K562 (cell line): ENCODE data around the gene ARNT2. TPM values are rescaled to one million over a fixed set of nuclear protein-coding genes. Genes with fewer than 3 reads are reported as not detected.

Experiments used
- ATAC-seq: fragments of 200-7000 bp; cut with Tn5 transposase; 3 replicates; pipeline ENCODE4 v1.9.1; 2020; ENCODE audit warnings: moderate library complexity
- BruUV-seq: library from RNA; stranded (reverse); fragments of 400-500 nt; replicated peaks from 2 replicates; lab custom pipeline; 2021; lab: Mats Ljungman, UMichigan
- CTCF ChIA-PET: fragments of 300-600 bp; formaldehyde crosslinking; extraction: SDS; loops from one replicate; lab custom pipeline; 2021; ENCODE audit warnings: low intra/inter-chr PET ratio; lab: Yijun Ruan, JAX
- POLR2A ChIA-PET: fragments of 300-600, 350-650 bp; sonication (Branson Sonifier 250); formaldehyde crosslinking; extraction: SDS; loops from one replicate; lab custom pipeline; 2021; ENCODE audit warnings: antibody characterized with exemption, inconsistent platforms; lab: Yijun Ruan, JAX
- DNase-seq, 4 experiments: peaks; one replicate each; pipeline versions ENCODE4 v3.0.0 to v3.0.0-alpha.2; 2011 to 2018; ENCODE audit warnings: low spot score in 3 of 4, mixed read lengths in 3 of 4; ENCODE audit errors: extremely low read depth in 1 of 4
- FAIRE-seq: peaks from 2 replicates; lab custom pipeline; 2011; peaks lifted over from hg19 to GRCh38; lab: Jason Lieb, UNC
- H2AFZ ChIP-seq: 2 replicates; pipeline ENCODE4 v1.6.0; 2011; ENCODE audit warnings: low read depth, low read length, control low read depth, inconsistent platforms
- H3K27ac ChIP-seq: fragments of 200-600 bp; 3 replicates; pipeline ENCODE4 v1.8.0; 2011; ENCODE audit warnings: low read depth, mild to moderate bottlenecking, control low read depth, inconsistent platforms, low read length, moderate library complexity, mixed read lengths; ENCODE audit errors: extremely low read depth
- H3K27me3 ChIP-seq, 2 experiments: fragments of 300-600 bp in 1 of 2; 2 replicates in 1 of 2; 3 replicates in 1 of 2; pipeline versions ENCODE4 v1.6.0 to v1.8.0; 2011; ENCODE audit warnings: inconsistent platforms in 2 of 2, low read length in 2 of 2, mild to moderate bottlenecking in 1 of 2, mixed read lengths in 1 of 2, moderate library complexity in 1 of 2; ENCODE audit not compliant: control insufficient read depth in 2 of 2, insufficient read depth in 2 of 2
- H3K36me3 ChIP-seq: fragments of 300-600 bp; 3 replicates; pipeline ENCODE4 v1.8.0; 2011; ENCODE audit warnings: mild to moderate bottlenecking, low read length, inconsistent platforms; ENCODE audit not compliant: control insufficient read depth, insufficient read depth
- H3K4me1 ChIP-seq, 2 experiments: fragments of 200-600 bp in 1 of 2; replicated peaks in 1 of 2; 2 replicates in 1 of 2; 3 replicates in 1 of 2; pipeline versions ENCODE4 v1.5.1 to v1.8.0; 2011; ENCODE audit warnings: inconsistent platforms in 2 of 2, low read length in 2 of 2, mild to moderate bottlenecking in 1 of 2, mixed read lengths in 1 of 2, moderate library complexity in 1 of 2; ENCODE audit not compliant: control insufficient read depth in 2 of 2, insufficient read depth in 2 of 2
- H3K4me2 ChIP-seq: 2 replicates; pipeline ENCODE4 v1.6.1; 2011; ENCODE audit warnings: low read length, control low read depth, inconsistent platforms, mixed read lengths; ENCODE audit not compliant: insufficient read depth
- H3K4me3 ChIP-seq: fragments of 200-600 bp; sonication (generic), shearing (Covaris generic); 2 replicates; pipeline ENCODE4 v1.5.1; 2016; ENCODE audit warnings: control low read depth, inconsistent platforms
- H3K79me2 ChIP-seq: fragments of 200-600 bp; 3 replicates; pipeline ENCODE4 v1.8.0; 2011; ENCODE audit warnings: low read length, inconsistent platforms; ENCODE audit not compliant: control insufficient read depth, insufficient read depth
- H3K9ac ChIP-seq, 2 experiments: 2 replicates each; pipeline versions ENCODE4 v1.6.0 to v1.6.1; 2011; ENCODE audit warnings: low read depth in 2 of 2, low read length in 2 of 2, control low read depth in 1 of 2, inconsistent platforms in 1 of 2, mild to moderate bottlenecking in 1 of 2, mixed read lengths in 1 of 2; ENCODE audit not compliant: insufficient read depth in 1 of 2
- H3K9me1 ChIP-seq: one replicate; pipeline ENCODE4 v1.6.0; 2011; ENCODE audit warnings: inconsistent platforms, mild to moderate bottlenecking, low read length, moderate library complexity; ENCODE audit not compliant: control insufficient read depth, insufficient read depth
- H3K9me3 ChIP-seq: replicated peaks from 2 replicates; pipeline ENCODE4 v1.5.1; 2011; ENCODE audit warnings: low read depth, low read length, inconsistent platforms; ENCODE audit not compliant: control insufficient read depth, insufficient read depth
- H4K20me1 ChIP-seq: replicated peaks from 2 replicates; pipeline ENCODE4 v1.6.1; 2011; ENCODE audit warnings: low read length, inconsistent platforms, mixed read lengths; ENCODE audit not compliant: control insufficient read depth, insufficient read depth
- CC2D1A ChIP-seq: fragments of 450-650 bp; IDR thresholded peaks from 2 replicates; pipeline ENCODE4 v1.6.1; 2017; ENCODE audit warnings: mild to moderate bottlenecking
- MTA3 ChIP-seq: fragments of 450-650 bp; formaldehyde crosslinking; IDR thresholded peaks from 2 replicates; pipeline ENCODE4 v1.6.1; 2017; ENCODE audit warnings: mild to moderate bottlenecking, borderline replicate concordance
- PBX2 ChIP-seq, 2 experiments: IDR thresholded peaks in 1 of 2; conservative IDR thresholded peaks in 1 of 2; 2 replicates each; pipeline ENCODE4 v1.6.1; 2016; ENCODE audit warnings: low read depth in 2 of 2, mild to moderate bottlenecking in 1 of 2, missing compliant biosample characterization in 1 of 2, missing genetic modification characterization in 1 of 2, moderate library complexity in 1 of 2
- TFE3 ChIP-seq: fragments of 450-650 bp; formaldehyde crosslinking; IDR thresholded peaks from 2 replicates; pipeline ENCODE4 v1.4.0; 2020; ENCODE audit warnings: mild to moderate bottlenecking, mixed read lengths
- WGBS: fragments of 100-300 bp; shearing (Covaris generic); methylation state at CpG from one replicate; pipeline ENCODE4 v1.1.6; 2016; ENCODE audit warnings: low coverage, mixed read lengths; ENCODE audit not compliant: insufficient coverage; ENCODE audit errors: missing lambda C conversion rate; 5-methylcytosine and 5-hydroxymethylcytosine counted together
- in situ Hi-C: fragments of 300-500 bp; cut with MboI; formaldehyde crosslinking; loops from 4 replicates; pipeline ENCODE4 v1.15.0; 2018; ENCODE audit warnings: inconsistent platforms, mixed read lengths
- intact Hi-C: fragments of 100-400 bp; cut with micrococcal nuclease; formaldehyde crosslinking; loops from 2 replicates; pipeline ENCODE4 v1.14.2; 2022
- polyA plus RNA-seq, 8 experiments: library from polyadenylated mRNA; depleted of rRNA in 4 of 8; stranded (reverse) in 5 of 8; unstranded in 3 of 8; fragments of >200 nt; fragmentation: Nextera tagmentation in 2 of 8; fragmentation: Illumina TruSeq in 1 of 8; extraction: Ambion mirVana in 2 of 8; extraction: Trizol in 1 of 8; gene quantifications; 2 replicates each; pipeline versions ENCODE4 v1.2.1 to v1.2.3, GENCODE V29; 2011 to 2014; ENCODE audit warnings: inconsistent platforms in 1 of 8, missing spikeins in 1 of 8
- total RNA-seq, 7 experiments: library from RNA; depleted of rRNA in 6 of 7; stranded (reverse); fragments of >200 nt in 6 of 7; fragmentation: Illumina TruSeq in 2 of 7; extraction: Trizol in 2 of 7; gene quantifications; 2 replicates each; pipeline versions ENCODE4 v1.2.1 to v1.2.3, GENCODE V29; 2011 to 2021; ENCODE audit warnings: low replicate concordance in 1 of 7

ARNT2 gene
- total and polyA plus RNA-seq, 9 of the 15 experiments (the other 6 are each of a cell fraction or from before 2014, with no cell fraction given) = 0.01 TPM; not detected in 8

GRCh38 chr15:80584561-80584964 is 180.4 kb downstream of the ARNT2 start:
- intact Hi-C loops = no loop called here
- H3K4me3 ChIP-seq = no peak overlapping the region
- H3K79me2 ChIP-seq = no peaks in the 10 kb centered on the region
- H3K4me1 ChIP-seq = no peaks in the 10 kb centered on the region
- peaks cover 0 to 28% of the 10 kb centered on the region in 2 experiments; a peak in 2 of 5 replicates for H3K27me3 ChIP-seq
- CTCF ChIA-PET = no interaction called here
- H2AFZ ChIP-seq = no peak overlapping the region
- no peak for TF ChIP-seq CC2D1A
- no peak for TF ChIP-seq PBX2 (CRISPR knock-in tag; IDR thresholded peaks at IDR 0.05; ENCODE audit: low read depth)
- TF ChIP-seq PBX2 (tag; conservative IDR thresholded peaks at IDR 0.05; ENCODE audit: low read depth) = no peak
- TF ChIP-seq TFE3 (CRISPR knock-in tag) = no peak
- TF ChIP-seq MTA3 = no peak
- TF ChIP-seq, all 486 proteins: peak for 0
- in situ Hi-C loops = no loop called here
- no peak overlapping the region for H3K9ac ChIP-seq
- no peak for DNase-seq
- ATAC-seq = no peak
- H3K27ac ChIP-seq = no peak overlapping the region
- no peaks in the 10 kb centered on the region for H3K36me3 ChIP-seq
- no peak overlapping the region for H3K4me2 ChIP-seq
- WGBS = 0% methylated on average over 7 of the region's 7 CpGs
- POLR2A ChIA-PET = interaction anchor here (1.0 kb wide), 1 partner anchor 9 kb away, joined by 4 read pairs; no protein-coding TSS in a partner anchor
- FAIRE-seq = no peak
- no peaks in the 10 kb centered on the region for H3K9me1 ChIP-seq
- no peaks in the 10 kb centered on the region for H3K9me3 ChIP-seq
- no TSS peak for BruUV-seq
- H4K20me1 ChIP-seq = 0 out of 2 replicates have a peak, but pooled peaks cover 2% of the 10 kb centered on the region
